ENCODE measurements around the gene MPDZ.

Gene MPDZ

GRCh38 chr9:13296972-13297371 lies 17.5 kb upstream of the MPDZ start:
- Histone ChIP-seq H3K4me3 (ENCODE audit: low read depth, low read length) (no peak overlapping the region), H3K9ac (no peak overlapping the region), H3K4me1 (no peaks in the 10 kb centered on the region), H3K27me3 (ENCODE audit: control insufficient read depth, insufficient read depth, low read length) (no peaks in the 10 kb centered on the region), H3K9me3 (ENCODE audit: control insufficient read depth, low read length) (no peaks in the 10 kb centered on the region), H3K79me2 (no peaks in the 10 kb centered on the region), H3K27ac (no peak overlapping the region), H2AFZ (no peak overlapping the region), H3K4me2 (ENCODE audit: low read length) (no peak overlapping the region), H3K36me3 (ENCODE audit: control insufficient read depth, insufficient read depth, low read length) (no peaks in the 10 kb centered on the region)
- no peak for TF ChIP-seq CTCF (IDR thresholded peaks at IDR 0.05)

GRCh38 chr9:13295556-13295955 lies 16.1 kb upstream of the MPDZ start:
- Histone ChIP-seq H3K27ac (no peak overlapping the region), H3K79me2 (no peaks in the 10 kb centered on the region), H3K4me1 (no peaks in the 10 kb centered on the region), H3K27me3 (ENCODE audit: control insufficient read depth, insufficient read depth, low read length) (no peaks in the 10 kb centered on the region), H3K4me2 (ENCODE audit: low read length) (no peak overlapping the region), H3K4me3 (ENCODE audit: low read depth, low read length) (no peak overlapping the region), H2AFZ (no peak overlapping the region), H3K9ac (no peak overlapping the region), H3K9me3 (ENCODE audit: control insufficient read depth, low read length) (no peaks in the 10 kb centered on the region), H3K36me3 (ENCODE audit: control insufficient read depth, insufficient read depth, low read length) (no peaks in the 10 kb centered on the region)
- no peak for TF ChIP-seq CTCF (IDR thresholded peaks at IDR 0.05)

GRCh38 chr9:13292782-13293181 lies 13.3 kb upstream of the MPDZ start:
- no peak overlapping the region for H3K9ac ChIP-seq
- no peaks in the 10 kb centered on the region for H3K36me3 ChIP-seq (ENCODE audit: control insufficient read depth, insufficient read depth, low read length)
- H2AFZ ChIP-seq, result no peak overlapping the region
- H3K9me3 ChIP-seq (ENCODE audit: control insufficient read depth, low read length), result no peaks in the 10 kb centered on the region
- H3K27me3 ChIP-seq (ENCODE audit: control insufficient read depth, insufficient read depth, low read length), result no peaks in the 10 kb centered on the region
- H3K4me3 ChIP-seq (ENCODE audit: low read depth, low read length), result no peak overlapping the region
- no peaks in the 10 kb centered on the region for H3K79me2 ChIP-seq
- no peak for TF ChIP-seq CTCF (IDR thresholded peaks at IDR 0.05)
- H3K4me1 ChIP-seq, result no peaks in the 10 kb centered on the region
- H3K4me2 ChIP-seq (ENCODE audit: low read length), result no peak overlapping the region
- no peak overlapping the region for H3K27ac ChIP-seq

GRCh38 chr9:13292158-13292557 lies 12.7 kb upstream of the MPDZ start:
- Histone ChIP-seq H3K27me3 (ENCODE audit: control insufficient read depth, insufficient read depth, low read length) (no peaks in the 10 kb centered on the region), H3K4me1 (no peaks in the 10 kb centered on the region), H3K4me3 (ENCODE audit: low read depth, low read length) (no peak overlapping the region), H3K79me2 (no peaks in the 10 kb centered on the region), H2AFZ (no peak overlapping the region), H3K4me2 (ENCODE audit: low read length) (no peak overlapping the region), H3K27ac (no peak overlapping the region), H3K9me3 (ENCODE audit: control insufficient read depth, low read length) (no peaks in the 10 kb centered on the region), H3K9ac (no peak overlapping the region), H3K36me3 (ENCODE audit: control insufficient read depth, insufficient read depth, low read length) (no peaks in the 10 kb centered on the region)
- no peak for TF ChIP-seq CTCF (IDR thresholded peaks at IDR 0.05)

- no peaks in the 10 kb centered on the region for H3K4me1 ChIP-seq
- H3K36me3 ChIP-seq (ENCODE audit: control insufficient read depth, insufficient read depth, low read length), result no peaks in the 10 kb centered on the region
- no peak overlapping the region for H3K4me2 ChIP-seq (ENCODE audit: low read length)
- no peak overlapping the region for H2AFZ ChIP-seq
- H3K27ac ChIP-seq, result no peak overlapping the region
- H3K27me3 ChIP-seq (ENCODE audit: control insufficient read depth, insufficient read depth, low read length), result no peaks in the 10 kb centered on the region
- no peak overlapping the region for H3K9ac ChIP-seq
- no peak for TF ChIP-seq CTCF (IDR thresholded peaks at IDR 0.05)
- H3K79me2 ChIP-seq, result no peaks in the 10 kb centered on the region
- H3K9me3 ChIP-seq (ENCODE audit: control insufficient read depth, low read length), result no peaks in the 10 kb centered on the region
- no peak overlapping the region for H3K4me3 ChIP-seq (ENCODE audit: low read depth, low read length)
Observed at GRCh38 chr9:13291718-13292117, 12.2 kb upstream of the MPDZ start.
